RCC 7860 (cell line): ENCODE measurements around the gene LRRC7.
"Not testable (repeated sequence)": the region's sequence is repeated elsewhere in the genome, so short reads cannot be mapped to it uniquely, and the experiment has no call there.

ENCODE experiments used
- DNase-seq: peaks from one replicate; pipeline ENCODE4 v3.0.0-alpha.2; 2015; ENCODE audit warnings: low spot score
- FAIRE-seq: peaks from 2 replicates; lab custom pipeline; 2012; peaks lifted over from hg19 to GRCh38; lab: Jason Lieb, UNC

Gene LRRC7

GRCh38 chr1:69858534-69858933, 290.8 kb downstream of the LRRC7 start:
- FAIRE-seq (no peak), DNase-seq (no peak)

GRCh38 chr1:69861641-69862040, 293.9 kb downstream of the LRRC7 start:
- DNase-seq (no peak), FAIRE-seq (no peak)

GRCh38 chr1:69862906-69863305, 295.2 kb downstream of the LRRC7 start:
- DNase-seq (no peak), FAIRE-seq (no peak)

- FAIRE-seq (no peak), DNase-seq (no peak)
Measured at GRCh38 chr1:69863704-69864103, 296.0 kb downstream of the LRRC7 start.

GRCh38 chr1:69871412-69871811, 303.7 kb downstream of the LRRC7 start:
- FAIRE-seq: no peak

GRCh38 chr1:69878338-69878737, 310.6 kb downstream of the LRRC7 start:
- FAIRE-seq: no peak
- DNase-seq: no peak

More at GRCh38 chr1:69871412-69871811, 303.7 kb downstream of the LRRC7 start:
- no peak for DNase-seq

GRCh38 chr1:69888016-69888415, 320.3 kb downstream of the LRRC7 start:
- not testable (repeated sequence) for DNase-seq, FAIRE-seq

- DNase-seq: no peak
- no peak for FAIRE-seq
Measured at GRCh38 chr1:69888657-69889056, 320.9 kb downstream of the LRRC7 start.

- FAIRE-seq (no peak), DNase-seq (no peak)
Measured at GRCh38 chr1:69898403-69898947, 330.8 kb downstream of the LRRC7 start.

GRCh38 chr1:69911301-69911801, 343.6 kb downstream of the LRRC7 start:
- FAIRE-seq: no peak

GRCh38 chr1:69913977-69914376, 346.3 kb downstream of the LRRC7 start:
- no peak for FAIRE-seq

More at GRCh38 chr1:69911301-69911801, 343.6 kb downstream of the LRRC7 start:
- no peak for DNase-seq

GRCh38 chr1:69914976-69915765, 347.4 kb downstream of the LRRC7 start:
- FAIRE-seq: no peak
- no peak for DNase-seq

More at GRCh38 chr1:69913977-69914376, 346.3 kb downstream of the LRRC7 start:
- no peak for DNase-seq

GRCh38 chr1:69919129-69919921, 351.6 kb downstream of the LRRC7 start:
- DNase-seq (no peak), FAIRE-seq (no peak)

- FAIRE-seq: no peak
- no peak for DNase-seq
Measured at GRCh38 chr1:69919922-69920273, 352.2 kb downstream of the LRRC7 start.

- DNase-seq: no peak
- no peak for FAIRE-seq
Measured at GRCh38 chr1:69920426-69920825, 352.7 kb downstream of the LRRC7 start.

GRCh38 chr1:69921486-69921885, 353.8 kb downstream of the LRRC7 start:
- no peak for FAIRE-seq
- no peak for DNase-seq

GRCh38 chr1:69928234-69928633, 360.5 kb downstream of the LRRC7 start:
- not testable (repeated sequence) for FAIRE-seq, DNase-seq

- DNase-seq (no peak), FAIRE-seq (no peak)
Measured at GRCh38 chr1:69929308-69930057, 361.8 kb downstream of the LRRC7 start.

- DNase-seq (no peak), FAIRE-seq (no peak)
Measured at GRCh38 chr1:69930396-69930795, 362.7 kb downstream of the LRRC7 start.

GRCh38 chr1:69932760-69933159, 365.0 kb downstream of the LRRC7 start:
- FAIRE-seq (no peak), DNase-seq (no peak)

- no peak for DNase-seq
- no peak for FAIRE-seq
Measured at GRCh38 chr1:69940231-69940630, 372.5 kb downstream of the LRRC7 start.
